ENCODE results near the gene TRIML1.

The TRIML1 gene

GRCh38 chr4:188139141-188139540 is at the start of gene TRIML1:
Gene TRIML1, plus strand, starts transcription at chr4:188139441. Its CDS starts 118 bp downstream, at chr4:188139559.
- no peak for DNase-seq

GRCh38 chr4:188092824-188093223 is 46.4 kb upstream of the TRIML1 start:
- no peak for DNase-seq

DNA sequence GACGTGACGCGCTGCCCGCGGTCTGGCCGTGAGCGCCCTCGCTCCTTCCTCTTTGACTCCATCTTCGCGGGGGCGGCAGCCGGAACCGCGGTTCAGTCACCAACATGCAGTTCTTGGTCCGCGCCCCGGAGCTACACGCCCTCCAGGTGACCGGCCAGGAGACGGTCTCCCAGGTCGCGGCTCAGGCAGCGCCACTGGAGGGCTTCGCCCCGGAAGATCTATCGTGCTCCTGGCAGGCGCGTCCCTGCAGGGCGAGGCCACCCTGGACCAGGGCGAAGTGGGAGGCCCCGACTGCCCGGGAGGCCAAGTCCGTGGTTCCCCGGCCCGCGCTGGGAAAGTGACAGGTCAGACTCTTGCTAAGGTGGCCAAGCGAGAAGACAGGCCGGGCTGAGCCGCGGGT is 32.8 kb upstream of the TRIML1 start:
- no peak for DNase-seq

DNA sequence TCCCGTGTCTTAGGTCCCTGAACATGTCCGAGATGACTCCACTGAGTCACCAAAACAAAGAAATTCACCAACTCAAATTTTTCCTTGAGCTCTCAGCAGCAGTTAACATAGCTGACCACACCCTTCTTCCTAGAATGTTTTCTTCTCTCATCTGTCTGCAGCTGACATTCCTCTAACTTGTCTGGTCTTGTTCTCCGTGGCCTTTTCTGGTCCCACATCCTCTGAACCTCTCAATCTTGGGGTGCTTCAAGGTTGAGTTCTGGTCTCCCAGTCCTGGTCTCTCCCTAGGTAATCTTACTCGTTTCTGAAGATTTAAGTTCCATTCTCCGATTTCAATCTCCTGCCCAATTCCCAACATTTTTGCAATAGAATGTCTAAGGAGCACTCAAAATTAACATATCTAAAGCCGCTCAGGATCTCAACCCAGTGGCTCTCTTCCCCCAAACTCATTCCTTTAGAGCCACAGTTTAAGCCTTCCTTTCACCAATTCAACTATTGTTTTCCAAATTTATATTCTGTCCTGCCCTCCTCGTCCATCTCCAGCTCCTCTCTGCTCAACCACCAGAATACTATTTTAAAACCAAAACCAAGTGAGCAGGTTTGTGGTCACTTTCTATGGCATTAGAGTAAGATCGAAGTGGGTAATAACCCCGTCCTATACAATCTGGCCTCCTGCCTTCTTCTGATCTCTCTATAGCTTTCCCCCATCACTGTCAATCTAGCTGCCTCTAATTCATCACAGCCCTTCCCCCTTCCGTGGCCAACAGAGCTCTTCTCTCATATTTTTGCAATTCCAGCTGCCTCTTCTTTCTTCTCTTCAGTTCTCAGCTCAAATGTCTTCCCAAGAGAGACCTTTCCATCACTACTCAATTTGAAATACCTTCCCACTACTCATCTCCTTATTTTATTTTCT is 31.1 kb upstream of the TRIML1 start:
- no peak for DNase-seq

- DNase-seq: no peak
These were observed 30.0 kb upstream of the TRIML1 start, which contains the start of gene TRIML2 for GRCh38 chr4:188109157-188109755. Gene TRIML2, minus strand, starts transcription at chr4:188109603. Its CDS starts 4,235 bp downstream, at chr4:188105368.

- DNase-seq: no peak
These were observed 29.2 kb upstream of the TRIML1 start for GRCh38 chr4:188110036-188110435.

DNA sequence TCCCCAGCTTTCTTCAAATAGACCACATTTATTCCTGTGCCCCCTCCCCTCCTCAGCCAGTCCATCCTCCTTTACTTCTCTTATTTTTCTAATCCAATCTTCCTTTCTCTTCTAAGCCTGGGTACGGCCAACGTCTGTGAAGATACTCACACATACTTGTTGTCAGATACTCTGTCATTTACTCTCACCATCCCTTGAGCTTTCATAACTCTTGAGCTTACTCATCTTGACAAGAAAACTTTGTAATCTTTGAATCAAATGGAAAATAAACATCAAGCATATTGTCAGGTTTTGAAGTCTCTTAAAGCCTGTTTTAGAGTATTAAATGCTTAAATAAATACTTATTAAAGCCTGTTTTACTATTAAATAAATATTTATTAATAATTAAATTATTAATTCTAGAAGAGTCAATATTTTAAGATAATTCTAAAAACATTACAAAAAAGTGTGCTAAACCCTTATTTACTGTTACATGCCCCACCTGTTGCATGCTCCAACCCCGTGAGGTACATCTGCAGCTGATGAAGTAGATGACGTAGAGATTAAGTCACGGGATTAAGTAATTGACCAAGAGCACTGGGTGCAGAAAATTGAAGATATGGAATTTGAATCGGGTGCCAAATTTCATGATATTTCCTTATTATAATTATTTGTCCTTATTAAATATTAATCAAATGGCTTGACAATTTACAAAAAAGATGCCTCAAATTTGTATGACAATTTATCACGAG is 28.3 kb upstream of the TRIML1 start:
- no peak for DNase-seq

DNA sequence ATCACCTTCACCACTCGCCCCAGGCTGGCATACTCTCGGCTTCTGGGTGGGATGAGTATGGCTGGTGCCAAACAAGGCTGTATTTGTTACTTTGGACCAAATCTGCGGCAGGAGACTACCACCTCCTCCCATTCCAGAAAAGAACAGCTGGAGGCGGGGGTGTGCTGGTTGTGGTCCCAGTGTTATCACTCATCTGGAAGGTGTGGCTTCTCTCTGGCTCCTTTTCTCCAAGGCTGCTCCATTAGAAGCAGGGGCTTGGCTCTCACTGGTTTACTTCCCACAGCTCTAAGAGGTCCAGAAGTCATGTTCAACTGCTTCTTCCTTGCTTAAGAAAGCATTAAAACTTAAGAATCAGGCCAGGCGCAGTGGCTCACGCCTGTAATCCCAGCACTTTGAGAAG is 27.3 kb upstream of the TRIML1 start:
- no peak for DNase-seq

DNA sequence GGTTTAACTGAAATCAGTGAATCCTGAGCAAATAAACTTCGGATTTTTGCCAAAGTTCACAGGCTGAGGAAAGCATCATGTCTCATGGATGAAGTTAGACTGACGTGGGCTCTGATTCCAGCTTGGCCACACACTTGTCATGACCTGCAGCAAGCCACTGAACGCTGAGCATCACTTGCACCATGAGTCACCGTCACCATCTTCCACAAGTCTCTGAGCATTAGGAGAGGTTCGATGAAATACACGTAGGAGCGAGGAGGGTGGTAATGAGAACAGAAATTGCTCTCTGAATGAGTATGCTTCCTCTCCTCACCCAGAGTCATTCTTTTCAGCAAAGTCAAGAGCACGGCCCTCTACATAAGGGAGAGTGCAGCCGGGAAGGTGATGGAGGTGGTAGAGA is 26.1 kb upstream of the TRIML1 start:
- DNase-seq: no peak

GRCh38 chr4:188117631-188118324 is 21.5 kb upstream of the TRIML1 start:
- no peak for DNase-seq

DNA sequence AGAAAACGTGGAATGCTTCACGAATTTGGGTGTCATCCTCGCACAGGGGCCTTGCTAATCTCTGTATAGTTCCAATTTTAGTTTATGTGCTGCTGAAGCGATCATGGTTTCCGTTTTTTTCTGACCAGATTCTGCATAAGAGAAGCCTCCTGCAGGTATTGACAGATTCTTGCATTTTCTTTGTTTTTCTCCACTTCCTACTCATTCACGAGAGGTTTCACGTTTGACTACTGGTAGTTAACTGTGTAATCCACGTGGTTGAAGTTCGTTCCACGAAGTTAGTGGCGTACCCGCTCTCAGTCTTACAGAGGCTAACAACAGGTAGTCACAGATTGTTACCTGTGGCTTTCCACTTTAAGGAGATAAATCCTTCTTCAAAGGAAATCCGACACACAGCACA is 17.7 kb upstream of the TRIML1 start:
- no peak for DNase-seq

DNA sequence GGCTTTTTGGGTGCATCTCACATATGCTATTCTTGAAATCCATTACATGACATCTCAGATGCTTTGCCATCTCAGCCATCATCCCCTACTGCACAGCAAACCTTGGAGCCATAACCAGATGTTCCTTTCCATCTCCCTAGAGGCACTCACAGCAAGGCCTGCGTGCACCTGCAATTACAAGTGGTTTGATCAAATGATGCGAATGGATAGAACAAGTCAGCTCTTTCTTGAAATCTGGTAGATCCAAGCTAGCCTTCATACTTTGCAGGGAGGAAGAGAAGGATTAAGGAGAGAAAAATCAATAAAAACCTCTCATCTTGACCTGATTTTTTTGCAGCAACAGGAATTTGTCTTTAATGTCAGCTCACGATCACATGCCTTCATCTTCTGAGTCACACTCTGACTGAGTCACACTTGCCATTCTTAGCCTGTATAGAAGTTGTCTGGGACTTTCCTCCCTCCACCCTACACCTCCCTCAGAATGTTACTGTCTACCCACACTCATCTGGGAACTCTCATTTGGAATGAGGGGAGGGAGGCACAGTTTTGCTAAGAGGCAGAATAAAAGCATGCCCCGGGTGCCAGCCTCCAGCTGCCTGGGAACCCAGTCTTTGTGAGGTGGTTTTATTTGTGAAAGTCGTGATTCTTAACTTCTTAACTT is 11.9 kb upstream of the TRIML1 start:
- DNase-seq: no peak

GRCh38 chr4:188130355-188130754 is 8.9 kb upstream of the TRIML1 start:
- no peak for DNase-seq

DNA sequence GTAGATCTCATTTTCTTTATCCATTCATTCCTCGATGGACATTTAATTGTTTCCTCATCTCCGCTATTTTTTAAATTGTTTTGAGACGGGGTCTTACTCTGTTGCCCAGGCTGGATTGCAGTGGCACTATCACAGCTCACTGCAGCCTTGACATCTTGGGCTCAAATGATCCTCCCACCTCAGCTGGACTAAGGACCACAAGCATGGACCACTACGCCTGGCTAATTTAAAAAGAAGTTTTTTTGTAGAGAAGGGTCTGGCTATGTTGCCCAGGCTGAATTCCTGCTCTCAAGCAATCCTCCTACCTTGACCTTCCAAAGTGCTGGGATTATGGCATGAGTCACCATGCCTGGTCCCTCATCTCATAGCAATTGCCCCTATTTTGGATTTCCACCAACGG is 7.0 kb upstream of the TRIML1 start:
- DNase-seq: no peak

DNA sequence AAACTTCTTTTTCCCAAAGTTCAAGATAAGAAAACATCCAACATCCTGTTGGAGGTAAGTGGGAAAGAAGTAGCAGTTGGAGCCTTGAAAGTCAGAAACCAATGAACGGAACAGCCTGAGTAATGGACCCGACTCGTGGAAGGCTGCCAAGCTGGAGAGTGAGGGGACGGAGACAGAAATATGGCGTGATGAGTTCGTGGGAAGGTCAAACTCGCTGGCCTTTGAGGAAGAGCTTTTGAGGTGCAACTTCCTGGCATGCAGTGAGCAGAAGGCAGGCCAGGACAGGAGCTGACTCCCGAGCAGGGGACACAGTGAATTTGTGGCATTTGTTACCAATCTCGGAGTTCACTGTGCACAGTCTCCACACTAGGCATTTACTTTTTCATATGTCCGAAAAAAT is 1.0 kb upstream of the TRIML1 start:
- no peak for DNase-seq

DNA sequence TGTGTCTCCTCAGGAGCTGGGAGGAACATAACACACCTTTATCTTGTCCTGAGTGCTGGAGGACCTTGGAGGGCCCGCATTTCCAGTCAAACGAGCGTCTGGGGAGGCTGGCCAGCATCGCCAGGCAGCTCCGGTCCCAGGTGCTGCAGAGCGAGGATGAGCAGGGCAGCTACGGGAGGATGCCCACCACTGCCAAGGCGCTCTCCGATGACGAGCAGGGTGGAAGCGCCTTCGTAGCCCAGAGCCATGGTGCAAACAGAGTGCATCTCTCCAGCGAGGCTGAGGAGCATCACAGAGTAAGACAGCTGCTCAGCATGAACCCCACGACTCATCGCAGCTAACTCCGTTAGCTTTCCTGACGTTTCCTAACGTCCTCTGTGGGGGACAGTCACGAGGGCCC is 430 bp downstream of the TRIML1 start:
- no peak for DNase-seq

DNA sequence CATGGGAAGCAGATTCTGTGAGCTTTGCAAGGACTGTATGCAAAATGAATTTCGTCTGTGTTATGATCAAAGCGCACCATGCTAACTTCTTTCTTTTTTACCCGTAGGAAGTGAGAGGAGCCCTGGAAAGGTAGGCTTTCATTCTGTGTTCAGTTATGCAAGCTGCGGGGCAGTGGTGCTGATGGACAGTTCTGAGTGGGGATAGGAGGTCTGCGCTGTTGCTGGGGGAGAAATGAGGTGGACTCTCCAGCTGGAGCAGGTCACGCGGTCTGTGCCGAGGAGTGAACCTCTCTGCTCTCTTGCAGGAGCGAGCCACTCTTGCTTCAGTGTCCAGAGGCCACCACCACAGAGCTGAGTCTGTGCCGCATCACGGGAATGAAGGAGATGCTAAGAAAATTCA is 4.5 kb downstream of the TRIML1 start:
- DNase-seq: no peak

GRCh38 chr4:188145601-188146000 is 6.4 kb downstream of the TRIML1 start:
- no peak for DNase-seq

DNA sequence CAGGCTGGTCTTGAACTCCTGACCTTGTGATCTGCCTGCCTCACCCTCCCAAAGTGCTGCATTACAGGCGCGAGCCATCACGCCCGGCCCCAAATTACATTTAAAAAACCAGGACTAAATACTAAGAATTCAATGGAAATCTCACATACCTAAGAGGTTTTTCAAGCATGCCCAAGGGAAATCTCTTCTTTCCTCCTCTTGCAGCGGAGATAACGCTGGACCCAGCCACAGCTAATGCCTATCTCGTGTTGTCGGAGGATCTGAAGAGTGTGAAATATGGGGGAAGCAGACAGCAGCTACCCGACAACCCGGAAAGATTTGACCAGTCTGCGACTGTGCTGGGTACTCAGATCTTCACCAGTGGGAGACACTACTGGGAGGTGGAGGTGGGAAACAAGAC is 7.4 kb downstream of the TRIML1 start:
- DNase-seq: no peak

GRCh38 chr4:188147176-188147575 is 7.9 kb downstream of the TRIML1 start:
- DNase-seq: no peak

DNA sequence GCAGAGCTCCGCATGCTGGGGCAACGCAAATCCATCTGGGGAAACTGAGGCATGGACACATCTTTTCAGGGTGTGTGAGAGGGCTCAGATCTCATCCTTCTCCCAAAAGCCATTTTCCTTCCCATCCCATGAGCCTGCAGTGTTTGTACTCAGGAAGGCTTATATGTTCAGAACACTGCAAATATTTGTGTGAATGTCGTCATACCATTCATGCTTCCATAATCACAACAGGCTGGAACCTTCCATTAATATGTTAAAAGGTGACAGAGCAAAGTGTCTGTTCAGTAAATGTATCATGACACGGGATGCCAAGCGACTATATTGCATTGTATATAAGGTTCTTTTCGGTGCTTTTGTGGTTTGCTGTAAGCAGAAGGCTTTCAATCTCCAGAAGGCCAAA is 8.5 kb downstream of the TRIML1 start:
- DNase-seq: no peak

- no peak for DNase-seq
These were observed 15.6 kb downstream of the TRIML1 start for GRCh38 chr4:188154668-188155405.
